H9 (cell line): Measurements from ENCODE around the gene LMO3. TPM values are rescaled to one million over a fixed set of nuclear protein-coding genes. Genes with fewer than 3 reads are reported as not detected.

Source experiments
- DNase-seq: peaks from one replicate; pipeline ENCODE4 v3.0.0-alpha.2; 2017
- H2AFZ ChIP-seq: one replicate; pipeline ENCODE4 v1.6.1; 2013; ENCODE audit warnings: mild to moderate bottlenecking, low read length, control low read depth, moderate library complexity
- H2AK5ac ChIP-seq: 2 replicates; pipeline ENCODE4 v1.6.1; 2013; ENCODE audit warnings: low read length, control low read depth, mixed read lengths; ENCODE audit not compliant: insufficient read length
- H2BK120ac ChIP-seq: one replicate; pipeline ENCODE4 v1.6.1; 2013; ENCODE audit warnings: low read depth, mild to moderate bottlenecking, low read length, control low read depth, inconsistent platforms; ENCODE audit not compliant: poor library complexity, severe bottlenecking
- H2BK12ac ChIP-seq: 2 replicates; pipeline ENCODE4 v1.6.1; 2013; ENCODE audit warnings: low read length, control low read depth, mixed read lengths, low read depth; ENCODE audit not compliant: insufficient read length
- H2BK15ac ChIP-seq: 2 replicates; pipeline ENCODE4 v1.6.1; 2013; ENCODE audit warnings: low read depth, low read length, control low read depth
- H2BK20ac ChIP-seq: one replicate; pipeline ENCODE4 v1.6.1; 2013; ENCODE audit warnings: low read depth, mild to moderate bottlenecking, low read length, control low read depth, inconsistent platforms; ENCODE audit not compliant: poor library complexity, severe bottlenecking
- H2BK5ac ChIP-seq: 2 replicates; pipeline ENCODE4 v1.6.1; 2013; ENCODE audit warnings: low read length, control low read depth, mixed read lengths; ENCODE audit not compliant: insufficient read length
- H3K14ac ChIP-seq: 2 replicates; pipeline ENCODE4 v1.6.1; 2013; ENCODE audit warnings: low read length, control low read depth; ENCODE audit not compliant: insufficient read depth
- H3K18ac ChIP-seq: 2 replicates; pipeline ENCODE4 v1.6.1; 2013; ENCODE audit warnings: low read depth, mild to moderate bottlenecking, mixed read lengths, low read length, control low read depth; ENCODE audit not compliant: insufficient read length
- H3K23ac ChIP-seq: 2 replicates; pipeline ENCODE4 v1.6.1; 2013; ENCODE audit warnings: low read length, control low read depth, mixed read lengths, low read depth; ENCODE audit not compliant: insufficient read length
- H3K23me2 ChIP-seq: 2 replicates; pipeline ENCODE4 v1.6.1; 2013; ENCODE audit warnings: low read depth, mild to moderate bottlenecking, mixed read lengths, low read length, control low read depth; ENCODE audit not compliant: insufficient read length, poor library complexity, severe bottlenecking
- H3K27ac ChIP-seq: 2 replicates; pipeline ENCODE4 v1.5.1; 2013; ENCODE audit warnings: low read length, control low read depth, mixed read lengths, low read depth; ENCODE audit not compliant: insufficient read length
- H3K27me3 ChIP-seq: 2 replicates; pipeline ENCODE4 v1.6.1; 2013; ENCODE audit warnings: low read length, control low read depth, inconsistent platforms; ENCODE audit not compliant: insufficient read depth
- H3K4ac ChIP-seq: 2 replicates; pipeline ENCODE4 v1.6.1; 2013; ENCODE audit warnings: low read depth, mild to moderate bottlenecking, control low read depth, inconsistent platforms, low read length, moderate library complexity
- H3K4me1 ChIP-seq: 2 replicates; pipeline ENCODE4 v1.6.1; 2013; ENCODE audit warnings: low read length, control low read depth, inconsistent platforms; ENCODE audit not compliant: insufficient read depth
- H3K4me2 ChIP-seq: 2 replicates; pipeline ENCODE4 v1.6.1; 2013; ENCODE audit warnings: low read length, control low read depth, mixed read lengths; ENCODE audit not compliant: insufficient read length, insufficient read depth
- H3K56ac ChIP-seq: 2 replicates; pipeline ENCODE4 v1.6.1; 2013; ENCODE audit warnings: low read depth, mild to moderate bottlenecking, mixed read lengths, low read length, control low read depth; ENCODE audit not compliant: insufficient read length
- H3K79me1 ChIP-seq: 2 replicates; pipeline ENCODE4 v1.6.1; 2013; ENCODE audit warnings: low read depth, mild to moderate bottlenecking, moderate library complexity, low read length, control low read depth, inconsistent platforms; ENCODE audit not compliant: insufficient read depth, poor library complexity, severe bottlenecking
- H3K79me2 ChIP-seq: 2 replicates; pipeline ENCODE4 v1.6.1; 2013; ENCODE audit warnings: low read length, control low read depth, inconsistent platforms; ENCODE audit not compliant: insufficient read depth
- H3K9ac ChIP-seq: 2 replicates; pipeline ENCODE4 v1.6.1; 2013; ENCODE audit warnings: low read length, control low read depth, mixed read lengths; ENCODE audit not compliant: insufficient read length; ENCODE audit errors: extremely low read depth
- H3K9me3 ChIP-seq: one replicate; pipeline ENCODE4 v1.6.1; 2013; ENCODE audit warnings: low read depth, low read length, inconsistent platforms; ENCODE audit not compliant: control insufficient read depth
- H3T11ph ChIP-seq: one replicate; pipeline ENCODE4 v1.6.1; 2013; ENCODE audit warnings: mild to moderate bottlenecking, low read length, control low read depth, inconsistent platforms
- H4K20me1 ChIP-seq: one replicate; pipeline ENCODE4 v1.6.1; 2013; ENCODE audit not compliant: control insufficient read depth, insufficient read length, insufficient read depth
- H4K5ac ChIP-seq: 2 replicates; pipeline ENCODE4 v1.6.1; 2013; ENCODE audit warnings: low read depth, mild to moderate bottlenecking, mixed read lengths, low read length, control low read depth; ENCODE audit not compliant: insufficient read length
- H4K8ac ChIP-seq: replicated peaks from 2 replicates; pipeline ENCODE4 v1.6.1; 2013; ENCODE audit warnings: low read length, control low read depth, mixed read lengths, low read depth; ENCODE audit not compliant: insufficient read length
- H4K91ac ChIP-seq: 2 replicates; pipeline ENCODE4 v1.6.1; 2013; ENCODE audit warnings: low read depth, mild to moderate bottlenecking, moderate library complexity, mixed read lengths, low read length, control low read depth; ENCODE audit not compliant: insufficient read length
- H3K27ac Mint-ChIP-seq, 3 experiments: 2 replicates in 2 of 3; 3 replicates in 1 of 3; pipeline ENCODE4 v1.8.0; 2020 to 2021; ENCODE audit warnings: mixed read lengths in 3 of 3, mild to moderate bottlenecking in 1 of 3, moderate library complexity in 1 of 3
- H3K27me3 Mint-ChIP-seq: 2 replicates; pipeline ENCODE4 v1.8.0; 2021; ENCODE audit warnings: low read depth, mild to moderate bottlenecking, moderate library complexity, mixed read lengths
- H3K36me3 Mint-ChIP-seq, 3 experiments: 2 replicates in 2 of 3; 3 replicates in 1 of 3; pipeline ENCODE4 v1.8.0; 2020 to 2021; ENCODE audit warnings: low read depth in 3 of 3, mixed read lengths in 3 of 3; ENCODE audit not compliant: insufficient read depth in 1 of 3
- H3K4me1 Mint-ChIP-seq, 2 experiments: 2 replicates each; pipeline ENCODE4 v1.8.0; 2020; ENCODE audit warnings: mixed read lengths in 2 of 2
- H3K4me3 Mint-ChIP-seq, 2 experiments: 2 replicates in 1 of 2; 3 replicates in 1 of 2; pipeline ENCODE4 v1.8.0; 2020 to 2021; ENCODE audit warnings: mild to moderate bottlenecking in 2 of 2, mixed read lengths in 2 of 2, moderate library complexity in 1 of 2
- H3K9me3 Mint-ChIP-seq, 2 experiments: 2 replicates in 1 of 2; 3 replicates in 1 of 2; pipeline ENCODE4 v1.8.0; 2020; ENCODE audit warnings: mild to moderate bottlenecking in 2 of 2, mixed read lengths in 2 of 2, moderate library complexity in 1 of 2
- WGBS: extraction: QIAGEN DNeasy Blood & Tissue Kit; methylation state at CpG from one replicate; pipeline ENCODE4 v1.1.7; 2013; ENCODE audit warnings: missing lambda C conversion rate, low lambda C conversion rate, mixed read lengths; ENCODE audit not compliant: insufficient read length; ENCODE audit errors: extremely low coverage; 5-methylcytosine and 5-hydroxymethylcytosine counted together
- total RNA-seq: library from RNA; stranded (reverse); gene quantifications from 2 replicates; pipeline ENCODE4 v1.2.1, GENCODE V29; 2021
- TF ChIP-seq, protein P1 (sequence below): fragments of 200-600 bp; sonication (generic); conservative IDR thresholded peaks from 3 replicates; pipeline ENCODE4 v1.8.0; 2021; ENCODE audit warnings: antibody characterized with exemption, mild to moderate bottlenecking

Gene LMO3
- total RNA-seq, 1 experiment from 2014 or later: not detected

DNA sequence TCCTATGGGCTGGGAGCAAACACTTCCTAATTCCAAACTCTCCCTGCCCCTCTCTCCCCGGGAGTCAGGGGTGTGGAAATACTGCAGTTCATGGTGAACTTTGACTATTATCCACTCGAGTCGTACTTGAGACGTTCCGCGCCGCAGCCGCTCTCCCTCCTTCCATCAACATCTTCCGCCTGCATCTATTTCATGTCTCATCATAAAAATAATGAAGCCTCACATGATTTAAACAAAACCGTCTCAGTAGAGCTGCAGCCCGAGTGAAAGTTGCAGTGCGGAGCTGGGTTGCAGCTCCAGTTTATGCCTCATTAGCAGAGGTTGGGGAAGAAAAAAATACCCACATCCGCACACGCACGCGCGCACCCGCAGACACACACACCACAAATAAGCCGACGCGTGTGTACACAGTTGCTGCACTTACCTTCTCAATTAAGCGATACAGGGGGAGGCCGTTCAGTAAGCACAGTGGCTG is 283 bp downstream of the LMO3 start:
- H3K14ac ChIP-seq: no peak overlapping the region
- H3K9me3 ChIP-seq: no peaks in the 10 kb centered on the region
- peak overlapping the region; percentile 75 to 92 for H3K4me3 Mint-ChIP-seq
- no peak overlapping the region for H2BK5ac ChIP-seq
- no peaks in the 10 kb centered on the region; a peak in 1 of 5 replicates for H3K9me3 Mint-ChIP-seq
- H3K4ac ChIP-seq: no peak overlapping the region
- H2BK120ac ChIP-seq: no peak overlapping the region
- H3K4me1 ChIP-seq: peaks cover 5% of the 10 kb centered on the region; the same call in 1 of the 2 replicates
- no peak overlapping the region for H3K23ac ChIP-seq
- no peak overlapping the region for H2BK12ac ChIP-seq
- H2BK20ac ChIP-seq: no peak overlapping the region
- H3K79me2 ChIP-seq: no peaks in the 10 kb centered on the region
- no peak overlapping the region for H3K9ac ChIP-seq
- H4K8ac ChIP-seq: no peak overlapping the region
- H3K4me1 Mint-ChIP-seq: peaks cover 51 to 67% of the 10 kb centered on the region in 2 experiments
- H3K27ac ChIP-seq: no peak overlapping the region
- H4K5ac ChIP-seq: no peak overlapping the region
- no peaks in the 10 kb centered on the region for H3K79me1 ChIP-seq
- H3K56ac ChIP-seq: no peak overlapping the region
- no peak overlapping the region for H3T11ph ChIP-seq
- peaks cover 28% of the 10 kb centered on the region for H3K23me2 ChIP-seq
- no peaks in the 10 kb centered on the region for H3K36me3 Mint-ChIP-seq
- DNase-seq: no peak
- peaks cover 5% of the 10 kb centered on the region; the same call in 1 of the 2 replicates for H3K27me3 ChIP-seq
- peaks cover 84% of the 10 kb centered on the region for H3K27me3 Mint-ChIP-seq
- no peak overlapping the region for H2AK5ac ChIP-seq
- H4K91ac ChIP-seq: no peak overlapping the region
- WGBS: no CpG with 5 or more reads among the region's 23 CpGs
- H4K20me1 ChIP-seq: no peaks in the 10 kb centered on the region
- TF ChIP-seq, protein P1, sequence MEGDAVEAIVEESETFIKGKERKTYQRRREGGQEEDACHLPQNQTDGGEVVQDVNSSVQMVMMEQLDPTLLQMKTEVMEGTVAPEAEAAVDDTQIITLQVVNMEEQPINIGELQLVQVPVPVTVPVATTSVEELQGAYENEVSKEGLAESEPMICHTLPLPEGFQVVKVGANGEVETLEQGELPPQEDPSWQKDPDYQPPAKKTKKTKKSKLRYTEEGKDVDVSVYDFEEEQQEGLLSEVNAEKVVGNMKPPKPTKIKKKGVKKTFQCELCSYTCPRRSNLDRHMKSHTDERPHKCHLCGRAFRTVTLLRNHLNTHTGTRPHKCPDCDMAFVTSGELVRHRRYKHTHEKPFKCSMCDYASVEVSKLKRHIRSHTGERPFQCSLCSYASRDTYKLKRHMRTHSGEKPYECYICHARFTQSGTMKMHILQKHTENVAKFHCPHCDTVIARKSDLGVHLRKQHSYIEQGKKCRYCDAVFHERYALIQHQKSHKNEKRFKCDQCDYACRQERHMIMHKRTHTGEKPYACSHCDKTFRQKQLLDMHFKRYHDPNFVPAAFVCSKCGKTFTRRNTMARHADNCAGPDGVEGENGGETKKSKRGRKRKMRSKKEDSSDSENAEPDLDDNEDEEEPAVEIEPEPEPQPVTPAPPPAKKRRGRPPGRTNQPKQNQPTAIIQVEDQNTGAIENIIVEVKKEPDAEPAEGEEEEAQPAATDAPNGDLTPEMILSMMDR: no peak
- H3K27ac Mint-ChIP-seq: no peak overlapping the region; a peak in 1 of 7 replicates
- H2BK15ac ChIP-seq: no peak overlapping the region
- H3K4me2 ChIP-seq: peak overlapping the region; percentile 91
- H3K18ac ChIP-seq: no peak overlapping the region
- no peak overlapping the region for H2AFZ ChIP-seq
